NT2/D1 (cell line): Measurements from ENCODE around the gene SMURF1.

Experiments used
- SUZ12 ChIP-seq: IDR thresholded peaks from 2 replicates; pipeline ENCODE4 v1.6.1; 2011; ENCODE audit not compliant: insufficient read length, insufficient read depth; ENCODE audit errors: extremely low read depth
- ZNF274 ChIP-seq: IDR thresholded peaks from 2 replicates; pipeline ENCODE4 v1.6.1; 2011; ENCODE audit warnings: mild to moderate bottlenecking, low read depth, low read length

DNA sequence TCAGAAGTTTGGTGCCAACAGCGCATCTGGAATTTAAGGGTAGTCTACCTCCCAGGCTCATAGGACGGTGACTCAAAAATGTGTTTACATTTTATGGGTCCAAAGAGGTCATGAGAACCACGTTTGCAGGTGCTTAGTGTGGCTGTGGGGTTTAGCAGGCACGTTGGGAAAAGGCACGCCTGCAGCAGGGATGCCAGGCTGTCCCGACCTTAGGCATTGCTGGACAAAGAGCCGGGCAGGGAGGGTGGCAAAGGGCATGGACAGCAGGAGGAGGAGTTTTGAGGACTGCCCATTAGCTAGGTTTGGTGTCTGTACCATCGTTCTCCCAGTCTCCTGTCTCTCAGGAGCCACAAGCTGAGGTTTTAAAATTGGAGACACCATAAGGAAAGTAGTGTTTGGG is 161.2 kb downstream of the SMURF1 start:
- TF ChIP-seq ZNF274 (no peak), SUZ12 (no peak)
